GM21526 (cell line): ENCODE measurements around the gene HSPG2.

ENCODE experiments used
- ATAC-seq: cut with Tn5 transposase; IDR thresholded peaks from one replicate; pipeline ENCODE4 v1.9.1; 2021; ENCODE audit warnings: moderate library complexity; ENCODE audit not compliant: unreplicated experiment, low FRiP score

The HSPG2 gene

GRCh38 chr1:21849909-21850576 is 87.1 kb downstream of the HSPG2 start:
- no peak for ATAC-seq

- ATAC-seq, result no peak
These were observed 88.5 kb downstream of the HSPG2 start for GRCh38 chr1:21848524-21849174.

DNA sequence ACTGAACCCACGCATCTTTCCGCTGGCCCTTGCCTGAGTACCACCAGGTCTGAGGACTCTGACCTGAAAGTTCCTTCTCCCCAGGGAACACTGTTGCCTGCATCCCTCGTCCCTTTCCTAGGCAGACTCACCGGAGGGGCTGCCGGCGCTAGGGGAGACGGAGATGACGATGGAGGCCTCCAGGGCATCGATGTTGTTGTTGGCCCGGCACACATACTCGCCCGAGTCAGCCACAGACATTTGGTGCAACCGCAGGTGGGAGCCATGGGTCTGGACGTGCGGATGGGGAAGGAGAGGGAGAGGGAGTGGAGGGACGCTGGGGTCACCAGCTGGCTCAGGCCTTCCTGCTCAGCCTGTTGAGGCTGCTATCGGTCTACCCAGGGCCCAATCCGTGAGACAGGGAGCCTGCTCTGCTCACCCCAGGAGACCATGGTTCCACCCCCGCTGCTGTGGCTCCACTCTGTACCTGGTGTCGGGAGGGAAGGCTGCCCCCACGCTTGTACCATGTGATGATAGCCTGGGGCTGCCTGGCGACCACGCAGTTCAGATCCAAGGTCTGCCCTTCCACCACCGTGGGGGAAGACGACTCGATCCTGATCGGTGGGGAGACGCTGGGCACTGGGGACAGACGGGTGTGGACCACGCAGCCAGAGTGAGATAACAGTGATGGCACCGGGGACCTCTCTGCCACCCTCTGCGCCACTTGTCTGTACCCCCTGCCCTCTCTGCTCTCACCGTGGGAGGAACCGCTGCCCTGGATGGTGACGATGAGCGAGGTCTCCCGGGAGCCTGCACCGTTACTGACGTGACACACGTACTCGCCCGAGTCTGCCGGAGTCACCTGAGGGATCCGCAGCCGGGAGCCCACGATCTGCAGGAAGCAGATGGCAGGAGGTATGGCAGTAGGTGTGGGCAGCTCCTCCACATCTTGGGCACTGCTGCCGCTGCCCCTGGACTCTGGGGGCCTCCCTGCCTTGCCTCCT is 89.6 kb downstream of the HSPG2 start:
- no peak for ATAC-seq

DNA sequence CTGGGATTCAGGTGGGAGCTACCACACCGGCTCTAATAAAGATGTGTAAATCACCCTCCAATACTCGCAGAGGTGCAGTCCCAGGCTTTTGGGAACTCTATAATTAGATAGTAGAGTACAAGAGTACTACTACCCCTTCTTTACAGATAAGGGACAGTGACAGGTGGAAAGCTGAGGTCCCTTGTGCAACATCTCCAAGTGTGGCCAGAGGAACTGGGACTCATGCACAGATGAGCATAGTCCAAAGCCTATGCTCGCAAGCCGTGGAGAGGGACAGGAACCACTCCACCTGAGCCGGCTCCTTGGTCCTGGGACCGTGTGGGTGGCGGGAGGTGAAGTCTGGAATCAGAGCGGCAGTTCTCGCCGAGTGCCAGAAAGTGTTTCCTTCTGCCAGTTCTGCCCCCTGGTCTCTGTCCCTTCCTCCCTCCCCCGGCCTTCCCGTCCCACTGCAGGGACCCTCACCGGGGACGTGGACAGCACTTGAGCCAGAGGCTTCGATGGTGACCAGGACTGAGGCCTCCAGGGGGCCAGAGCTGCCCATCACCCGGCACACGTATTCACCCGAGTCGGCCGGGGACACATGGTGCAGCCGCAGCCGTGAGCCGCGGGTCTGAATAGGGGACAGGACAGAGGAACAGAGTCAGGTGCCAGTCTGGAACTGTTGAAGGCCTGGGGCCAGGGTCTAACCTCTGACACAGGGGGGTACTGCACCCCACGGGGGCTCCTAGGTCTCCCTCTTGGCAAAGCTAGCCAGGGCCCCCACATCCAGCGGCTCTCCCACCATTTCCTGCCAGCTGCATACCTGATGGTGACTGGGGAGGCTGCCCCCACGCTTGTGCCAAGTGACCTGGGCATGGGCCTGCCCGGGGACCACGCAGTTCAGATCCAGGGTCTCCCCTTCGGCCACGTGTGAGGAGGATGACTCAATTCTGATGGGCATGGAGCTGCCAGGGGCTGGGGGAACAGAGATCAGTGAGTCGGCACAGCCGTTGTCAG is 91.2 kb downstream of the HSPG2 start:
- no peak for ATAC-seq

GRCh38 chr1:21843996-21844395 is 93.1 kb downstream of the HSPG2 start:
- no peak for ATAC-seq

- no peak for ATAC-seq
These were observed 93.9 kb downstream of the HSPG2 start for GRCh38 chr1:21843208-21843607.

DNA sequence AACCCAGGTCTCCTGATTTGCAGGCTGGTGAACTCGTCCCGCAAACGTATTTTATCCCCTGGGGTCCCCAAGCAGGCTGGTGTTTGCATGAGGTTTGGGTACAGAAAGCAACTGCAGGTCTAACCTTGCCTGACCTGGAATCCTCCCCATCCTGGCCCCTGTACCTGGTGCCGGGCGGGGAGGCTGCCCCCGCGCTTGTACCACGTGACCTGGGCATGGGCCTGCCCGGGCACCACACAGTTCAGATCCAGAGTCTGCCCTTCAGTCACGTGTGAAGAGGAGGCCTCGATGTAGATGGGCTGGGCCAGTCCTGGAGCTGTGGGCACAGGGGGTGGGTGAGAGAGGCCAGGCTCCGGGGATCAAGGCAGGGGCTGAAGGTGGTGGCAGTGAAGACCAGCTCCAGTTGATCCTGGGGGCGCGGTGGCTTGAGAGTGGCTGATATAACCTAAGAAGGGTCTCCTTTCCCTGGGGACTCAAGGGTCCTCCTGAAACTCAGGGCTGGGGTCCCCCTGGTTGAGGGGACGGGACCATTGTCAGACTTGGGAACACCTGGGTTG is 94.4 kb downstream of the HSPG2 start:
- ATAC-seq, result no peak

- ATAC-seq, result no peak
These were observed 95.2 kb downstream of the HSPG2 start for GRCh38 chr1:21841852-21842466.

DNA sequence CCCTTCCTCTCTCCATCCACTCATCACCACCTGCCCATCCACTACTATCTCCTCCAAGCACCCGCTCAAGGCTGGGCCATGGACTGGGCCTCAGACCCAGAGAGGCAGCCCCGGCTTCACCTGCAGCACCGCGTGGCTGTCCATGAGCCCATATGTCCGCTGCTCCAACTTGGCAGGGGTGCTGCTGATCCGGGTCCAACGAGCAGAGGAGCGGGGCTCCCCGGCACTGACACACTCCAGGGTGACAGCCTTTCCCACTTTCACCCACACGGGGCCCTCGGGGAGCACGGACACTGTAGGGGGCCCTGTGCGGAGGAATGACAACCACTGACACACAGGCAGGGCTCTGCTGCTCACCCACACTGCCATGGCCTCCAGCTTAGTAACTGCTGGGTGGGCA is 96.1 kb downstream of the HSPG2 start:
- no peak for ATAC-seq

DNA sequence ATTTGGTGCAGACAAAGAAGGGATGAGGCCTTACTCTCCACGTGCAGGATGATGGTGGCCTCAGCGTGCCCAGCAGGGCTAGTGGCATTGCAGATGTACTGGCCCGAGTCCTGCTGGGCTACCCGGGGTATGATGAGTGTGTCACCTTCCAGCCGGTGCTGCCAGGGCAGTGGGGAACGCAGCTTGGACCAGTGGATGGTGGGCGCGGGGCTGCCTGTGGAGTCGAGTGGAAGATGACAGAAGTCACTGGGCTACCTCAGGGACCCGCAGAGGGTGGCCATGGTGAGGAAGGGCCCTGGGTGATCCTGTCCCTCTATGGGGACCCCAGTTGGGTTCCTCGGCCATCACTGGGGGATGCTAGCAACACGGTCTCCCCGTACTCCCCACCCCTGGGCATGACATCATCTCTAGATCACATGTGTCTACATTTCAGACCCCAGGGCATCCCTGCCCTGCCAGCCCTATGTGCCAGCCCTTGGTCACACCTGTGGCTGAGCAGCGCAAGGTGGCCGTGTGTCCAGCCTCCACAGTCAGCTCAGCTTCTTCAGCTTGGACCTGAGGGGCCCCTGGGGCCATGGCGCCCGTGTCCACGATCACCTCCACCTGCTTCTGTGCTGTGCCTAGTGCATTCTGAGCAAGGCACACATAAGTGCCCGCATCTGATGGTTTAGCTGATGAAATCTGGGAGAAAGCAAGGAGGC is 97.6 kb downstream of the HSPG2 start:
- no peak for ATAC-seq

DNA sequence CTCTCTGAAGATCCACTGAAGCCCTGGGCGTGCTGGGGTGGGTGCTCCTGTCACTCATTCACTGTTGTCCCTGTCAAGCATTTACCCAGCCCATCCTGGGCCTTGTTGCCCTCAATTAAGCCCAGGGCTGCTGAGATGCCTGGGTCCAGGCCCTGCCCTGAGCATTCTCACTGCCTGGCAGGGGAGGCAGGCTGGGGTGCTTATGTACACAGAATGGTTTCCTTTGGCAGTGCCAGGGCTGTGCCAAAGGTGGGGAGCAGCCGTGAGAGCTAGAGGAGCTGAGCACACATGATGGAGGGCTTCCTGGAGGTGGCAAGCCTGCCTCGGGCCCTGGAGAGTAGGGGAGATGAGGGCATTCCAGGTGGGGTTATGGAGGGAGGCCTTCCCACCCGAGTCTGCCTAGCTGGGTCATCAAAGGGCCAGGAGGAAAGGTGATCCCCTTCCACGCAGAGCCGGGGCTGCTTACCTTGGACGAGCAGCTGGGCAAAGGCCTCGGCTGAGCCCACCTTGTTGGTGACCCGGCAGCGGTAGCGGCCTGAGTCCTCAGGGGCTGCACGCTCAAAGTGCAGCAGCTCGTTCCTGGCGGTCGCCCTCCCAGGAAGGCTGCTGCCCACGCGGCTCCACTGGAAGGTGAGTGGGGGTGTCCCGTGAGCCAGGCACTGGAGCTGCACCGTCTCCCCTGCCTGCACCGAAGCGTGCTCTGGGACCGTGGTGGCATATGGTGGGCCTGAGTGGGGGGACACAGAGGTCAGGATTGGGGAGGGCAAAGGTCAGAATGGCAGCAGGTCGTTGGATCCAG is 98.6 kb downstream of the HSPG2 start:
- ATAC-seq, result no peak

- ATAC-seq, result no peak
These were observed 99.6 kb downstream of the HSPG2 start for GRCh38 chr1:21837476-21837875.

- ATAC-seq, result no peak
These were observed 100.4 kb downstream of the HSPG2 start for GRCh38 chr1:21836729-21837128.

- ATAC-seq, result no peak
These were observed 101.1 kb downstream of the HSPG2 start for GRCh38 chr1:21836010-21836409.

- no peak for ATAC-seq
These were observed 102.4 kb downstream of the HSPG2 start for GRCh38 chr1:21834666-21835065.

DNA sequence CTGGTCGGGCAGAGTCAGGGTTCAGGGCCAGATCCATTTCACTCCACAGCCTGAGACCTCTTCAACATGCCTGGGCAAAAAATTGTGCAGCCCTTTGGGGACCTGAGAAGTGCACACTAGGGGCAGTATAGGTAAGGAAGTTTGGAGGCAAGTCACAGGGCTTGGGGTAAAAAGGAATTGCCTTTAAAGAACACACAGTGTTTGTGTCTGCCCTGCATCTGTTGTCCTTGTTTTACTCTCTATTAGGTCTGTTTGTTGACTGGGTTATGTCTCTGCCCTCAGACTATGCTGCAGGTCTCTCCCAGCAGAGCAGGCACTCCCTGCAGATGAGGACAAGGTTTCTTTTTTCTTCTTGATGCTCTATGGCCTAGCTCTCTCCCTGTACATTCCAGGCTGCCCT is 103.0 kb downstream of the HSPG2 start:
- no peak for ATAC-seq

DNA sequence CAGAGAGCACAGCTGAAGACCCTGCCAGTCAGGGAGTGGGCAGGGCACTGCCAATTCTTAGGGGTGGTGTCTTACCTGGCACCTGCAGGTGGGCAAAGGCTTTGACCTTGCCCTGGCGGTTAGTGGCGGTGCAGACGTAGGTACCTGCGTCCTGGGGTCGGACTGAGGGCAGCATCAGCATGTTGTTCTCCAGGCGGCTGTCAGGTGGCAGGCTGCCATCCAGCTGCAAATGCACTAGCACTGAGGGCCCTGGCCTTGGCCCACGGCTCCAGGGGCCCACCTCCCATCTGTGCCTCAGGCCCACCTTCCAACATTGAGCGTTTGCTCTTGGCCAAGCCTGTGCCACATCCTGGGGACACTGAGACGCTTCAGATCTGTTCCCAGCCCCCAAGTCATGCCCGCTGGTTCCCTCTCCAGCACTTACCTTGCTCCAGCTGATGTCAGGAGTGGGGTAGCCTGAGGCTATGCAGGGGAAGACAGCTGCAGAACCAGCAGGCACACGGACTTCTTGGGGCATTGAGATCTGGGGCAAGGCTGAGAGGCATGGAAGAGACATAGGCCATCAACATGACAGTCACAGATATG is 103.6 kb downstream of the HSPG2 start:
- no peak for ATAC-seq
